ENCODE measurements around the gene TRMT112. TPM values are rescaled to one million over a fixed set of nuclear protein-coding genes. Genes with fewer than 3 reads are reported as not detected.
"Not testable (repeated sequence)": the region's sequence is repeated elsewhere in the genome, so short reads cannot be mapped to it uniquely, and the experiment has no call there.

Gene TRMT112
- total RNA-seq, 1 donor from 2014 or later: 257 TPM

DNA sequence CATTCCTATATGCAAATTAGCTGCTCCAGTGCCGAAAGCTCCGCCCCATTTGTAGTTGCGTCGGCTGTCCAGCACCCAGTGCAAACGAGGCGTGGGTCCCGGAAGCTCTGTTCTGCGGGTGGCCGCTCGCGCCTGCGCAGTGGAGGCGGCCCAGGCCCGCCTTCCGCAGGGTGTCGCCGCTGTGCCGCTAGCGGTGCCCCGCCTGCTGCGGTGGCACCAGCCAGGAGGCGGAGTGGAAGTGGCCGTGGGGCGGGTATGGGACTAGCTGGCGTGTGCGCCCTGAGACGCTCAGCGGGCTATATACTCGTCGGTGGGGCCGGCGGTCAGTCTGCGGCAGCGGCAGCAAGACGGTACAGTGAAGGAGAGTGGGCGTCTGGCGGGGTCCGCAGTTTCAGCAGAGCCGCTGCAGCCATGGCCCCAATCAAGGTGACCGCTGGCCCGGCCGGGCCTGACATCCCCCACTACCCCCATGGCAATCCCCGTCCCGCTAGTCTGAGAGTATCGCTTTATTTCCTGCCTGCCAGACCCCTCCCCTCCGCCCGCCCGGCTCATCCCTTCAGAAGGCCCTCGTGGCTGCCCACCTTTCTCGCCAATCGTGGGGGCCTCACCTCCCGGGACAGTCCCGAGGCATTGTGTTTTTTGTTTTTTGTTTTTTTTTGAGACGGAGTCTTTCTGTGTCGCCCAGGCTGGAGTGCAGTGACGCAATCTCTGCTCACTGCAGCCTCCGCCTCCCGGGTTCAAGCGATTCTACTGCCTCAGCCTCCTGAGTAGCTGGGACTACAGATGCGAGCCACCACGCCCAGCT, 804 bp upstream of the TRMT112 start, which contains the start of gene PRDX5:
Gene PRDX5, plus strand, starts transcription at position 161 of the 805 bp plus-strand sequence. Its CDS starts 95 bp downstream, at position 256.
- Mint-ChIP-seq H3K27me3 (ENCODE audit: insufficient read depth, low read depth) (peaks cover 4% of the 10 kb centered on the region), H3K36me3 (peaks cover 12% of the 10 kb centered on the region), H3K27ac (peak within 1 kb of the TSS; percentile 97), H3K4me1 (peaks cover 17% of the 10 kb centered on the region), H3K9me3 (no peaks in the 10 kb centered on the region), H3K4me3 (peak within 1 kb of the TSS; percentile 95)
- peaks cover 12% of the 10 kb centered on the region for H4K20me1 ChIP-seq (ENCODE audit: low read depth)
- TF ChIP-seq, protein P1, sequence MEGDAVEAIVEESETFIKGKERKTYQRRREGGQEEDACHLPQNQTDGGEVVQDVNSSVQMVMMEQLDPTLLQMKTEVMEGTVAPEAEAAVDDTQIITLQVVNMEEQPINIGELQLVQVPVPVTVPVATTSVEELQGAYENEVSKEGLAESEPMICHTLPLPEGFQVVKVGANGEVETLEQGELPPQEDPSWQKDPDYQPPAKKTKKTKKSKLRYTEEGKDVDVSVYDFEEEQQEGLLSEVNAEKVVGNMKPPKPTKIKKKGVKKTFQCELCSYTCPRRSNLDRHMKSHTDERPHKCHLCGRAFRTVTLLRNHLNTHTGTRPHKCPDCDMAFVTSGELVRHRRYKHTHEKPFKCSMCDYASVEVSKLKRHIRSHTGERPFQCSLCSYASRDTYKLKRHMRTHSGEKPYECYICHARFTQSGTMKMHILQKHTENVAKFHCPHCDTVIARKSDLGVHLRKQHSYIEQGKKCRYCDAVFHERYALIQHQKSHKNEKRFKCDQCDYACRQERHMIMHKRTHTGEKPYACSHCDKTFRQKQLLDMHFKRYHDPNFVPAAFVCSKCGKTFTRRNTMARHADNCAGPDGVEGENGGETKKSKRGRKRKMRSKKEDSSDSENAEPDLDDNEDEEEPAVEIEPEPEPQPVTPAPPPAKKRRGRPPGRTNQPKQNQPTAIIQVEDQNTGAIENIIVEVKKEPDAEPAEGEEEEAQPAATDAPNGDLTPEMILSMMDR (IDR thresholded peaks at IDR 0.05): peak; percentile 42
- no peak for TF ChIP-seq EZH2 (IDR thresholded peaks at IDR 0.05)
- H3K79me2 ChIP-seq (ENCODE audit: low read depth): peaks cover 26% of the 10 kb centered on the region
- no peaks in the 10 kb centered on the region for H3K27me3 ChIP-seq
- H3K9me3 ChIP-seq (ENCODE audit: low read depth): no peaks in the 10 kb centered on the region
- peaks cover 29% of the 10 kb centered on the region for H3F3A ChIP-seq (ENCODE audit: low read depth)
- no peaks in the 10 kb centered on the region for H3K36me3 ChIP-seq
- peak; percentile 97 for DNase-seq (ENCODE audit: low spot score)
- H3K9ac ChIP-seq: peak within 1 kb of the TSS; percentile 65
- H3K4me1 ChIP-seq: peaks cover 12% of the 10 kb centered on the region
- peak within 1 kb of the TSS; percentile 78 for H2AFZ ChIP-seq (replicated peaks)
- H3K27ac ChIP-seq: peak within 1 kb of the TSS; percentile 76
- peak within 1 kb of the TSS; percentile 72 for H3K4me2 ChIP-seq
- peak within 1 kb of the TSS; percentile 82 for H3K4me3 ChIP-seq

DNA sequence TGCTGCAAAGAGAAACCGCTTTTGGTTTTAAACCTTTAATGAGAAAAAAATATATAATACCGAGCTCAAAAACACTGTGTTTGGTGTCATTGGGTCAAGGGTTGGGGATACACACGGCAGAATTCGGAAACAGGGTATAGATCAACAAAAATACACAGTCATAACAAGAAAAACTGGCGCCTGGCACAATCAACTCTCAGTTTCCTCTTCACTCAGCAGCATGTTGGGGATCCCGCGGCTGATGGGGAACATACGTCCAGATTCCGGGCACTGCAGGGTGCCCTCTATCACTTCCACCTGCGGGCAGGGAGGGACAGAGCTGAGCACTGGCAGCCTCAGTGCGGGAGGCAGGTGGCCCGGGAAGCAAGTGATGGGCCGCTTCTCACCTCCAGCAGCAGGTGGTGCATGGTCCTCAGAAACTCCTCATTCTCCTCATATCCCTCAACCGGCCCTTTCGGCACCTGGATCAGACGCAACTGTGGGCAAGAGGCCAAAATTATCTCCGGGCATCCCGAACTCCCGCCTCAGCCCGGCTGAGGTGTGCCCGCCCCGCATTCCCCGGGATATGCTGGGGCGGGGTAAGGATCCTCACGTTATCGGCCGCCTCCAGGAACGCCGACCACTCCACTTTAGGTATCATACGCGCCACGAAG, 561 bp downstream of the TRMT112 start:
- H3K4me3 Mint-ChIP-seq: peak overlapping the region; percentile 95
- Histone ChIP-seq H2AFZ (replicated peaks) (peak overlapping the region; percentile 78), H3K36me3 (no peaks in the 10 kb centered on the region), H3K79me2 (ENCODE audit: low read depth) (peaks cover 26% of the 10 kb centered on the region), H3K4me3 (peak overlapping the region; percentile 82), H4K20me1 (ENCODE audit: low read depth) (peaks cover 12% of the 10 kb centered on the region), H3K9ac (peak overlapping the region; percentile 65), H3F3A (ENCODE audit: low read depth) (peaks cover 29% of the 10 kb centered on the region), H3K27ac (peak overlapping the region; percentile 32), H3K4me2 (peak overlapping the region; percentile 72), H3K27me3 (no peaks in the 10 kb centered on the region), H3K4me1 (peaks cover 12% of the 10 kb centered on the region), H3K9me3 (ENCODE audit: low read depth) (no peaks in the 10 kb centered on the region)
- H3K9me3 Mint-ChIP-seq: no peaks in the 10 kb centered on the region
- TF ChIP-seq, protein P1 (IDR thresholded peaks at IDR 0.05): no peak
- no peak for TF ChIP-seq EZH2 (IDR thresholded peaks at IDR 0.05)
- no peak for TF ChIP-seq EZH2phosphoT487 (IDR thresholded peaks at IDR 0.05)
- peaks cover 12% of the 10 kb centered on the region for H3K36me3 Mint-ChIP-seq
- peak; percentile 31 for DNase-seq (ENCODE audit: low spot score)
- peaks cover 17% of the 10 kb centered on the region for H3K4me1 Mint-ChIP-seq
- H3K27ac Mint-ChIP-seq: no peak overlapping the region
- H3K27me3 Mint-ChIP-seq (ENCODE audit: insufficient read depth, low read depth): peaks cover 2% of the 10 kb centered on the region

DNA sequence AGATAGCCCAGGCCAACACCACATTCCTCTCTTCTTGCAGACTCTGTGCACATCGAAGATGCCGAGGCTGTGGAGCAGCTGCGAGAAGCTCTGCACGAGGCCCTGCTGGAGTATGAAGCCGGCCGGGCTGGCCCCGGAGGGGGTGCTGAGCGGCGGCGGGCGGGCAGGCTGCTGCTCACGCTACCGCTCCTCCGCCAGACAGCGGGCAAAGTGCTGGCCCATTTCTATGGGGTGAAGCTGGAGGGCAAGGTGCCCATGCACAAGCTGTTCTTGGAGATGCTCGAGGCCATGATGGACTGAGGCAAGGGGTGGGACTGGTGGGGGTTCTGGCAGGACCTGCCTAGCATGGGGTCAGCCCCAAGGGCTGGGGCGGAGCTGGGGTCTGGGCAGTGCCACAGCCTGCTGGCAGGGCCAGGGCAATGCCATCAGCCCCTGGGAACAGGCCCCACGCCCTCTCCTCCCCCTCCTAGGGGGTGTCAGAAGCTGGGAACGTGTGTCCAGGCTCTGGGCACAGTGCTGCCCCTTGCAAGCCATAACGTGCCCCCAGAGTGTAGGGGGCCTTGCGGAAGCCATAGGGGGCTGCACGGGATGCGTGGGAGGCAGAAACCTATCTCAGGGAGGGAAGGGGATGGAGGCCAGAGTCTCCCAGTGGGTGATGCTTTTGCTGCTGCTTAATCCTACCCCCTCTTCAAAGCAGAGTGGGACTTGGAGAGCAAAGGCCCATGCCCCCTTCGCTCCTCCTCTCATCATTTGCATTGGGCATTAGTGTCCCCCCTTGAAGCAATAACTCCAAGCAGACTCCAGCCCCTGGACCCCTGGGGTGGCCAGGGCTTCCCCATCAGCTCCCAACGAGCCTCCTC, 1.5 kb downstream of the TRMT112 start:
- Histone ChIP-seq H3K79me2 (ENCODE audit: low read depth) (peaks cover 26% of the 10 kb centered on the region), H3K4me1 (peaks cover 12% of the 10 kb centered on the region), H3K4me2 (peak overlapping the region; percentile 72), H3F3A (ENCODE audit: low read depth) (peaks cover 29% of the 10 kb centered on the region), H4K20me1 (ENCODE audit: low read depth) (peaks cover 12% of the 10 kb centered on the region), H3K4me3 (peak overlapping the region; percentile 82)
- not testable (repeated sequence) for H2AFZ ChIP-seq (replicated peaks); H3K36me3 Mint-ChIP-seq; H3K27me3 ChIP-seq; H3K27me3 Mint-ChIP-seq (ENCODE audit: insufficient read depth, low read depth); H3K36me3 ChIP-seq; DNase-seq (ENCODE audit: low spot score); H3K9me3 Mint-ChIP-seq; H3K27ac ChIP-seq; H3K9me3 ChIP-seq (ENCODE audit: low read depth); H3K27ac Mint-ChIP-seq; H3K9ac ChIP-seq
- peaks cover 15% of the 10 kb centered on the region for H3K4me1 Mint-ChIP-seq
- peak overlapping the region; percentile 95 for H3K4me3 Mint-ChIP-seq
